Occipital lobe (tissue), 2 donors: ENCODE measurements around the gene ACD. TPM values are rescaled to one million over a fixed set of nuclear protein-coding genes. Genes with fewer than 3 reads are reported as not detected.
A peak's percentile ranks its signal among the peaks of the same experiment; 100 is the strongest.
"Not testable (repeated sequence)": the region's sequence is repeated elsewhere in the genome, so short reads cannot be mapped to it uniquely, and the experiment has no call there.

ENCODE experiments used
- DNase-seq: peaks from one replicate; lab custom pipeline; 2025; lab: John Stamatoyannopoulos, UW
- total RNA-seq: library from RNA; depleted of rRNA; stranded (reverse); fragments of >200 nt; gene quantifications from one replicate; pipeline ENCODE4 v1.2.3, GENCODE V29; 2014

The ACD gene
- 17.6 TPM for total RNA-seq

- DNase-seq = peak; percentile 88
Measured at GRCh38 chr16:67659675-67660563, at the start of gene ACD. TSS of gene ACD (minus strand) at chr16:67660260. CDS start at chr16:67660220, 40 bp downstream.

- DNase-seq = no peak
Measured at GRCh38 chr16:67709050-67709449, 49.0 kb upstream of the ACD start.

- no peak for DNase-seq
Measured at GRCh38 chr16:67708368-67708771, 48.3 kb upstream of the ACD start.

- no peak for DNase-seq
Measured at GRCh38 chr16:67707790-67708189, 47.7 kb upstream of the ACD start.

GRCh38 chr16:67707210-67707609 lies 47.1 kb upstream of the ACD start:
- DNase-seq = no peak

- DNase-seq = no peak
Measured at GRCh38 chr16:67704110-67704509, 44.0 kb upstream of the ACD start.

GRCh38 chr16:67703626-67704025 lies 43.6 kb upstream of the ACD start:
- DNase-seq = no peak

GRCh38 chr16:67702130-67702529 lies 42.1 kb upstream of the ACD start:
- no peak for DNase-seq

- DNase-seq = no peak
Measured at GRCh38 chr16:67701420-67701819, 41.4 kb upstream of the ACD start.

GRCh38 chr16:67699265-67699664 lies 39.2 kb upstream of the ACD start:
- DNase-seq = no peak

GRCh38 chr16:67697422-67698185 lies 37.5 kb upstream of the ACD start:
- no peak for DNase-seq

GRCh38 chr16:67694611-67695010 lies 34.6 kb upstream of the ACD start:
- no peak for DNase-seq

GRCh38 chr16:67693517-67694285 lies 33.6 kb upstream of the ACD start:
- DNase-seq = not testable (repeated sequence)

GRCh38 chr16:67685388-67686112 lies 25.5 kb upstream of the ACD start:
- no peak for DNase-seq

GRCh38 chr16:67683767-67684166 lies 23.7 kb upstream of the ACD start:
- no peak for DNase-seq

- DNase-seq = no peak
Measured at GRCh38 chr16:67679935-67680897, 20.2 kb upstream of the ACD start.

- DNase-seq = no peak
Measured at GRCh38 chr16:67678354-67679023, 18.4 kb upstream of the ACD start.

- no peak for DNase-seq
Measured at GRCh38 chr16:67677712-67678111, 17.7 kb upstream of the ACD start.

- DNase-seq = no peak
Measured at GRCh38 chr16:67676939-67677338, 16.9 kb upstream of the ACD start.
